Measurements from ENCODE around the gene PRPS2. TPM values are rescaled to one million over a fixed set of nuclear protein-coding genes. Genes with fewer than 3 reads are reported as not detected.

Gene PRPS2
- polyA plus RNA-seq, 1 of the 3 experiments (the other 2 are of a cell fraction) = 11.1 TPM

DNA sequence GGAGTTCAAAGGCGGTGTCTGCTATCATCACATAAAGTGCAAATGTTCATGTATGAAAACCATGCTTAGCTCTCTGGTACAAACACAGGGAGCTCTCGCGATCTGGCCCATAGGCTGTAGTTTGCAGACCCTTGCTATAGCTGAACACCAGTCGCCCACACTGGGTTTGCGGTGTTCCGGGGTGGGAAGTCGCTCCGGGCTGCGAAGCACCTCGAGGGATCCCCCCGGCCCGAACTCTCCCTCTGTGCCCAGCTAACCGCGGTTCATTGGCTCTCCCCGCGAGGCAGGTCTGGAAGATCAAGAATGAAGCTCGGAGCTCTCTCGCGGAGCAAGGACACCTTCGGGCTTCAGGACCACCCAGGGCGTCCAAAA lies 341 bp upstream of the PRPS2 start:
- CTCF ChIA-PET = interaction anchor here (0.9 to 2.4 kb wide), 3 partner anchors 23 to 89 kb away, joined by 3 to 7 read pairs (median 4); no protein-coding TSS in a partner anchor
- Histone ChIP-seq H3K9me2 (no peaks in the 10 kb centered on the region), H4K20me1 (ENCODE audit: insufficient read depth) (no peaks in the 10 kb centered on the region), H2AFZ (ENCODE audit: low read depth) (peak overlapping the region; percentile 82), H3K4me2 (peak overlapping the region; percentile 75), H3K27ac (ENCODE audit: low read depth in 2 of 2, low read length in 1 of 2) (no peak overlapping the region), H3K79me2 (ENCODE audit: insufficient read depth) (no peaks in the 10 kb centered on the region), H3K4me1 (ENCODE audit: control insufficient read depth in 1 of 2, insufficient read depth in 2 of 2, low read depth in 1 of 2, low read length in 1 of 2) (no peaks in the 10 kb centered on the region; a peak in 1 of 4 replicates), H3K27me3 (ENCODE audit: insufficient read depth) (no peaks in the 10 kb centered on the region; the same call in 1 of the 2 replicates), H3K36me3 (replicated peaks in 1 of 2; ENCODE audit: control insufficient read depth in 1 of 2, insufficient read depth in 2 of 2, low read length in 1 of 2) (no peaks in the 10 kb centered on the region), H3K9me3 (no peaks in the 10 kb centered on the region), H3F3A (replicated peaks; ENCODE audit: insufficient read depth) (no peaks in the 10 kb centered on the region), H3K9ac (no peak overlapping the region), H3K4me3 (ENCODE audit: low read depth in 2 of 2, low read length in 1 of 2) (peak overlapping the region; percentile 64 to 66)
- DNase-seq = no peak
- WGBS (ENCODE audit: low lambda C conversion rate) = 13% methylated on average over 14 of the region's 21 CpGs
- POLR2A ChIA-PET = no interaction called here
- TF ChIP-seq TEAD4 (IDR thresholded peaks at IDR 0.05; ENCODE audit: borderline replicate concordance, insufficient read depth) = no peak

DNA sequence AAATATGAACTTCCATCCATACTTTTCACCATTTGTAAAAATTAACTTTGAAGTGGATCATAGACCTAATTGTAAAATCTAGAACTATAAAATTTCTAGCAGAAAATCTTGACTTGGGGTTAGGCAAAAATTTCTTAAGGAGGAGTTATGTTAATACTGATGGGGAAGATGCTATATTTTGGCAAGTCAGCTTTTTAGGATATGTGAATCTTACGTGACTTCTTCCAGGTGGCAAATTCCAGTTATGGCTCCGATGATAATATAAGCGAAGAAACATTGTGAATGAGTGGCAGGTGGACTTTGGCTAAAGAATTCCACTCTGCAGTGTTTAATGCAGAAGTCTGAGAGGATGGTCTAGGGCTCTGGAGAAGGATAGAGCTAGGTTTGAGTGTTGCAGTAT lies 1.5 kb downstream of the PRPS2 start:
- POLR2A ChIA-PET = no interaction called here
- 41% methylated on average over 3 of the region's 3 CpGs for WGBS (ENCODE audit: low lambda C conversion rate)
- CTCF ChIA-PET = interaction anchor here (1.3 to 2.4 kb wide), 2 partner anchors 9 to 22 kb away, joined by 3 to 7 read pairs; no protein-coding TSS in a partner anchor

More for the DNA sequence above, 1.5 kb downstream of the PRPS2 start:
- H3K9me3 ChIP-seq = no peaks in the 10 kb centered on the region
- no peak overlapping the region for H3K4me3 ChIP-seq (ENCODE audit: low read depth in 2 of 2, low read length in 1 of 2)
- no peaks in the 10 kb centered on the region for H3K79me2 ChIP-seq (ENCODE audit: insufficient read depth)
- H2AFZ ChIP-seq (ENCODE audit: low read depth) = no peak overlapping the region
- no peaks in the 10 kb centered on the region for H3K9me2 ChIP-seq
- no peak for DNase-seq
- H3K27me3 ChIP-seq (ENCODE audit: insufficient read depth) = no peaks in the 10 kb centered on the region
- no peak overlapping the region for H3K27ac ChIP-seq (ENCODE audit: low read depth in 2 of 2, low read length in 1 of 2)
- H3K4me2 ChIP-seq = no peak overlapping the region
- H3K4me1 ChIP-seq (ENCODE audit: control insufficient read depth in 1 of 2, insufficient read depth in 2 of 2, low read depth in 1 of 2, low read length in 1 of 2) = no peaks in the 10 kb centered on the region; a peak in 1 of 4 replicates
- no peaks in the 10 kb centered on the region for H3F3A ChIP-seq (replicated peaks; ENCODE audit: insufficient read depth)
- H3K36me3 ChIP-seq (replicated peaks in 1 of 2; ENCODE audit: control insufficient read depth in 1 of 2, insufficient read depth in 2 of 2, low read length in 1 of 2) = no peaks in the 10 kb centered on the region
- H3K9ac ChIP-seq = no peak overlapping the region
- no peaks in the 10 kb centered on the region for H4K20me1 ChIP-seq (ENCODE audit: insufficient read depth)
- no peak for TF ChIP-seq SMC3 (IDR thresholded peaks at IDR 0.05; ENCODE audit: low read depth, low read length)
- TF ChIP-seq YY1 (IDR thresholded peaks at IDR 0.05; ENCODE audit: low read depth) = no peak
- TF ChIP-seq RXRA (IDR thresholded peaks at IDR 0.05; ENCODE audit: borderline replicate concordance, low read depth) = no peak
- TF ChIP-seq SIN3A (IDR thresholded peaks at IDR 0.05; ENCODE audit: borderline replicate concordance, low read depth, low read length) = no peak
- TF ChIP-seq ELF1 (IDR thresholded peaks at IDR 0.05) = no peak
- TF ChIP-seq MXI1 (IDR thresholded peaks at IDR 0.05; ENCODE audit: low read depth, low read length) = no peak
- TF ChIP-seq, protein P1, sequence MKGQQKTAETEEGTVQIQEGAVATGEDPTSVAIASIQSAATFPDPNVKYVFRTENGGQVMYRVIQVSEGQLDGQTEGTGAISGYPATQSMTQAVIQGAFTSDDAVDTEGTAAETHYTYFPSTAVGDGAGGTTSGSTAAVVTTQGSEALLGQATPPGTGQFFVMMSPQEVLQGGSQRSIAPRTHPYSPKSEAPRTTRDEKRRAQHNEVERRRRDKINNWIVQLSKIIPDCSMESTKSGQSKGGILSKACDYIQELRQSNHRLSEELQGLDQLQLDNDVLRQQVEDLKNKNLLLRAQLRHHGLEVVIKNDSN (IDR thresholded peaks at IDR 0.05; ENCODE audit: borderline replicate concordance, low read depth) = no peak
- TF ChIP-seq, protein P2, sequence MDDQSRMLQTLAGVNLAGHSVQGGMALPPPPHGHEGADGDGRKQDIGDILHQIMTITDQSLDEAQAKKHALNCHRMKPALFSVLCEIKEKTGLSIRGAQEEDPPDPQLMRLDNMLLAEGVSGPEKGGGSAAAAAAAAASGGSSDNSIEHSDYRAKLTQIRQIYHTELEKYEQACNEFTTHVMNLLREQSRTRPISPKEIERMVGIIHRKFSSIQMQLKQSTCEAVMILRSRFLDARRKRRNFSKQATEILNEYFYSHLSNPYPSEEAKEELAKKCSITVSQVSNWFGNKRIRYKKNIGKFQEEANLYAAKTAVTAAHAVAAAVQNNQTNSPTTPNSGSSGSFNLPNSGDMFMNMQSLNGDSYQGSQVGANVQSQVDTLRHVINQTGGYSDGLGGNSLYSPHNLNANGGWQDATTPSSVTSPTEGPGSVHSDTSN (IDR thresholded peaks at IDR 0.05) = no peak
- no peak for TF ChIP-seq EP300 (IDR thresholded peaks at IDR 0.05; ENCODE audit: borderline replicate concordance in 1 of 2, low read depth in 1 of 2, low read length in 1 of 2)
- TF ChIP-seq, protein P3, sequence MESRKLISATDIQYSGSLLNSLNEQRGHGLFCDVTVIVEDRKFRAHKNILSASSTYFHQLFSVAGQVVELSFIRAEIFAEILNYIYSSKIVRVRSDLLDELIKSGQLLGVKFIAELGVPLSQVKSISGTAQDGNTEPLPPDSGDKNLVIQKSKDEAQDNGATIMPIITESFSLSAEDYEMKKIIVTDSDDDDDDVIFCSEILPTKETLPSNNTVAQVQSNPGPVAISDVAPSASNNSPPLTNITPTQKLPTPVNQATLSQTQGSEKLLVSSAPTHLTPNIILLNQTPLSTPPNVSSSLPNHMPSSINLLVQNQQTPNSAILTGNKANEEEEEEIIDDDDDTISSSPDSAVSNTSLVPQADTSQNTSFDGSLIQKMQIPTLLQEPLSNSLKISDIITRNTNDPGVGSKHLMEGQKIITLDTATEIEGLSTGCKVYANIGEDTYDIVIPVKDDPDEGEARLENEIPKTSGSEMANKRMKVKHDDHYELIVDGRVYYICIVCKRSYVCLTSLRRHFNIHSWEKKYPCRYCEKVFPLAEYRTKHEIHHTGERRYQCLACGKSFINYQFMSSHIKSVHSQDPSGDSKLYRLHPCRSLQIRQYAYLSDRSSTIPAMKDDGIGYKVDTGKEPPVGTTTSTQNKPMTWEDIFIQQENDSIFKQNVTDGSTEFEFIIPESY (IDR thresholded peaks at IDR 0.05; ENCODE audit: borderline replicate concordance, low read depth) = no peak
